Frontal cortex (tissue), 4 donors: ENCODE results near the gene GJD4. TPM values are rescaled to one million over a fixed set of nuclear protein-coding genes. Genes with fewer than 3 reads are reported as not detected.

Source experiments
- DNase-seq, 2 donors: peaks; one replicate each; pipeline ENCODE4 v3.0.0; 2012; ENCODE audit warnings: low spot score in 2 of 2
- FAIRE-seq: peaks from 2 replicates; lab custom pipeline; 2012; peaks lifted over from hg19 to GRCh38; lab: Jason Lieb, UNC
- total RNA-seq: library from RNA; depleted of rRNA; stranded (reverse); fragments of >200 nt; gene quantifications from one replicate; pipeline ENCODE4 v1.2.3, GENCODE V29; 2014
- donor health status: control.
- donor health status: control.
- donor health status: control.

The GJD4 gene
- total RNA-seq, 1 donor from 2014 or later, result not detected

DNA sequence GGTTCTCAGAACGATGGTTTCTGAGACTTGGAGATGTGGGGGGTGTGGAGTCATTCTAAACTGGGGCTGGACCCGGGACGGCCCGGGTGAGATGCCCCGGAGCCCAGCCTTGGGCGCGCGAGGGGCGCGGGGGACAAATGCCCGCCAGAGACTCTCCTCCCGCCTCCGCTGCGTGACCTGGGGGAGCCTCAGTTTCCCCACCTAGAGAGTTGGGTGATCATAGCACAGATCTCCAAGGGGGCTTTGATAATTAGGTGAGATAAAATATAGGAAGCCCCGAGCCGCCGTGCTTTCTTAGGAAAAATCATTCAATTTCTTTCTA is 37.6 kb downstream of the GJD4 start:
- DNase-seq, result peak in 1 of 2 donors; percentile 36
- FAIRE-seq, result no peak

DNA sequence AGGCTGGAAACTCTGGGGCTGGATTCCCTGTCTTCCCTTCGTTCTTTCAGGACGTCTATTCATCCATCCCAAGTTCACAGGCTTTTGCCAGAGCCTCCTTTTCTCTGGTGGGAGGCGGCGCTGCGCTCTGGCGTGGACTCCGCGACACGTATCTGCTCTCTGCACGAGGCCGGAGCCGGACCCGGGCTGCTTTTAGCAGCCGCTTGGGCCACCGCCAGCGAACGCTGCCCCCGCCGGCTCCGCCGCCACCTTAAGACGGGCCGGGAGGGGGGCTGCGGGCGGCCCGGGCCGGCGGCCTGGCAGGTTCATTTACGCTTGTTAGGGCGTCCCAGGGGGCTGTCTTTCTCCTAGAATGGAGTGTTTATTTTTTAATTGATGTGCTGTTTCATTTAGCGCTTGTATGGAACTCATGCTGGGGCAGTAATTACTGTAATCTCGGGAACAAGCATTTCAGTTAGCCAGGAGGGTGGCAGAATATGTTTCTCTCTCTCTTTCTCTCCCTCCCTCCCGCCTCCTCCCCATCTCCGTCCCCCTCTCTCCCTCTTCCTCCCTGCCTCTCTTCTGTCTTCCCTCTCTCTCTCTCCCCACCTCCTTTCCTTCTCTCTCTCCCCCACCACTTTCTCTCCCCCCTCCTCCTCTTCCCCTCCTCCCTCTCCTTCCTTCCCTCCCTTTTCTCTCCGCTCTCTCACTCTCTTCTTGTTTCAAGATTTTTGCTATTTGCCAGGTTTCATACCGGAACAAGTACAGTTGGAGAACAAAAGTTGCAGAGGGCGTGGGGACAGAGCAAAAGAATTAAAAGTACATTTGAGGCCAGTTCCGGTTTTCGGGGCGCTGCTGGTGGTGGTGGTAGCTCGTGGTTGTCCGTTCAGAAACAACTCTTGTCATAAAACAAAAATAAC is 38.3 kb downstream of the GJD4 start:
- FAIRE-seq (no peak), DNase-seq (peak; percentile 66 to 67)

DNA sequence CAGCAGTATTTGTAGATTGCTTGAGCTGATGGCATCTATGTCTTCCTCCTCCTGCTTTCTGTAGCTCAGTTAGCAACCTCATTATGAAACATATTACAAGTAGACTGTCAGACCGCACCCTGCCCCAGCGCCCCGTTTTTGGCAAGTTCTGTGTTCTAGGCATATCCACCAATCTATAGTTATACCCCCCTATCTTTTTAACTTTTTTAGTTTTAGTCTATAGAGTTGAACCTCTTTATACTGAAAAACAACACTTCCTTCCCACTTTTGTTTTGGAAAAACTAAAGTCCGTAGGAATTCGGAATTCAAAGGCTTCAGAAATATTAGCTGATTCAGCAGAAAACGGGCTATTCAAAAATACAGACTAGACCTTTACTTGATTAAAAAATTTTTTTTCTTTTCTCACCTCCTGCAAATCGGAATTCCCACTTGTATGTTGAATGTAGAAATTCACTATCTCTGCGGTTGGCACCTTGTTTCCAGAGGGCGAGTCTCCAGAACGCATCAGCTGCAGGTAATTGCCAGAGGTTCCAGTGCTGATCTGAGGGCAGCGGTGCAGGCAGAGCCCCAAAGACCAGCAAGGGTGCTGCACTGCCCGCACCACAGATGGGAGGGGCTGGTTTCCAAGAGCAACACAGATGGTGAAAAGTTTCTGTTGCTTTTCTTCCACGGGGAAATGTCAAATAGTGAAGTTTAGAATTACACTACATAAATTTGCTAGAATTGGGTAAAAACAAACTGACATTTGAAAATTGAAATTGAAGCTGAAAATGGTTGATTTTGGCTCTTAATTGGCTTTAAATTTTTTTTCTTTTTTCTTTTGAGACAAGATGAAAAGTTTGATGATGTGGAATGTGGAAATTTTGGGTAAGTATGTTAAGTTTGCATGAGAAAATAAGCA is 39.2 kb downstream of the GJD4 start:
- FAIRE-seq, result no peak
- no peak for DNase-seq

DNA sequence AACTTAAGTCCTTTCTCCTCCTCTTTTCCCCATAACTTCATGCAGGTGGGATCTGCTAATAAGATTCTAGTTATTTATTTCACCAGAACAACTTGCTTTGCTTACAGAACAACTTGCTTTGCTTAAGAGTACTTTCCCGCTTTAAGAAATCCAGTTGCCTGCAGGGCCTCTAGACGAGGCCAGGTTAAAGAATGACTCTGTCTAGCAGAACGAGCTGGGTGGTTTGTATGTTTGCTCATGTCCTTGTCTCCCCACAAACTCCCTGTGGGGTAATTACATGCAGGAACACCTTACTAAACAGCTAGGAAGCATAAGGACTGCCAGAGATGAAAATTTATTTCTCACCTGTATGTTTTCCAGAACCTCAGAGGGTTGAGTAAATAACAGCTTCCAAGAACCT is 45.8 kb downstream of the GJD4 start:
- DNase-seq (no peak), FAIRE-seq (no peak)

DNA sequence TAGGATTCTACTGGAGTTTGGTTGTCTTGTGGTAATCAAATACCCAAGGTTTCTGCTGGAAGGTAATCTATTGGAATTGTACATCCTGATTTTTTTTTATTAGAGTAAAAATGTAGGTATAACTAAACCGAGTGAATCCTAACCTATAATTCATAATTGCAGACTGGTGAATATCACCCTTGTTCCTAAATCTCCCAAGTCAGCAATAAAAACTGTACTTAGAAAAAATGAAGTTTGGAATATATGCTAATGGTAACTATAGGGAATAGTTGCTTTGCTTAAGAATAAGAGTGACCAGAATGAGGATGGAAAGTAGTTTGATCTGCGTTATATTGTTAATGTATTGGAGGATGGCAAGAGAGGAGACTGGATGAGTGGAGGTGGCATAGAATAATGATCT is 47.7 kb downstream of the GJD4 start:
- FAIRE-seq, result no peak
- DNase-seq, result no peak

DNA sequence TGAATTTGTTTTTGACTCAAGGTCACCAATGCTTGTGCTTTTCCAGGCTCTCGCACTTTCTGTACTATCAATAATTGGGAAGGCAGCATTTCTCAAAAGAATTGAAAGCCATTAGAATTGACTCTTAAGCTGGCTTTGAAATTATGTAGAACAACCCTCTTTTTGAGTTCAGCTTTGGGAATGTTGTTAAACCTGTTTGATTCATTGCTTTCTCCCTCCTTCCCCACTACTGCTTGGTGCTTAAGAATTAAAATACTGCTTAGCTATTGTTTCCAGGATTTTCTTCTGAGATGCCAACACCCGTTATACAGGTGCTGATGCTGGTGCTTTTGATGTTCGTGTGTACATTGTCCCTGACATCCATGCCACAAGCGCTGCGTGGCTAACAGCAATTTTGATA is 52.5 kb downstream of the GJD4 start:
- no peak for FAIRE-seq
- DNase-seq, result no peak

Other genes with a start within 250 kb of the GJD4 start
- 13.0 TPM for gene FZD8, start 37.0 kb downstream of the GJD4 start, total RNA-seq